ENCODE data around the gene RPL10. TPM values are rescaled to one million over a fixed set of nuclear protein-coding genes. Genes with fewer than 3 reads are reported as not detected.

The RPL10 gene
- total and polyA plus RNA-seq, 2 of the 13 experiments (the other 11 are each of a cell fraction or from before 2014, with no cell fraction given), result 2,381 to 4,713 TPM

- TF ChIP-seq TEF (CRISPR knock-in tag; IDR thresholded peaks at IDR 0.05) (no peak), LRRFIP1 (CRISPR knock-in tag; conservative IDR thresholded peaks at IDR 0.05) (no peak), MAX (IDR thresholded peaks at IDR 0.05) (no peak), TBP (CRISPR knock-in tag; IDR thresholded peaks at IDR 0.05) (no peak), ZNF605 (CRISPR knock-in tag; IDR thresholded peaks at IDR 0.05) (no peak), KLF13 (CRISPR knock-in tag; IDR thresholded peaks at IDR 0.05) (no peak), ZNF746 (CRISPR knock-in tag; IDR thresholded peaks at IDR 0.05) (no peak), CREB1 (IDR thresholded peaks at IDR 0.05) (no peak), CREB1 (CRISPR knock-in tag; IDR thresholded peaks at IDR 0.05) (no peak), SRF (IDR thresholded peaks at IDR 0.05; ENCODE audit: low read depth, low read length) (no peak), NCOA5 (CRISPR knock-in tag; IDR thresholded peaks at IDR 0.05) (no peak), NFE2L2 (IDR thresholded peaks at IDR 0.05; ENCODE audit: low read length) (no peak), CERS6 (CRISPR knock-in tag; IDR thresholded peaks at IDR 0.05) (no peak), BORCS8-MEF2B (CRISPR knock-in tag; IDR thresholded peaks at IDR 0.05) (no peak), ZNF577 (CRISPR knock-in tag; IDR thresholded peaks at IDR 0.05; ENCODE audit: borderline replicate concordance, low read depth) (no peak), ZNF569 (CRISPR knock-in tag; IDR thresholded peaks at IDR 0.05; ENCODE audit: borderline replicate concordance) (no peak), AHR (CRISPR knock-in tag; IDR thresholded peaks at IDR 0.05) (no peak), ZXDC (CRISPR knock-in tag; IDR thresholded peaks at IDR 0.05) (no peak), NCOR1 (IDR thresholded peaks at IDR 0.05; ENCODE audit: borderline replicate concordance, low read length) (no peak), GABPA (IDR thresholded peaks at IDR 0.05; ENCODE audit: low read depth, low read length) (peak; percentile 8; the same call in 1 of the 2 replicates), GABPA (CRISPR knock-in tag; IDR thresholded peaks at IDR 0.05; ENCODE audit: low read depth) (no peak), ZNF761 (CRISPR knock-in tag; conservative IDR thresholded peaks at IDR 0.05) (no peak), SNAPC2 (CRISPR knock-in tag; IDR thresholded peaks at IDR 0.05) (no peak), ZNF839 (CRISPR knock-in tag; IDR thresholded peaks at IDR 0.05; ENCODE audit: borderline replicate concordance) (no peak), ZNF614 (CRISPR knock-in tag; IDR thresholded peaks at IDR 0.05; ENCODE audit: borderline replicate concordance) (no peak), ZNF720 (CRISPR knock-in tag; IDR thresholded peaks at IDR 0.05) (no peak), DNMT1 (CRISPR knock-in tag; IDR thresholded peaks at IDR 0.05) (no peak)
Measured at GRCh38 chrX:154409222-154409871, 11.2 kb downstream of the RPL10 start, which contains the start of gene DNASE1L1 (continued).

Measured in HepG2 (cell line).